Mesendoderm (in vitro differentiated cells): Measurements from ENCODE around the gene KRT1.

Experiments used
- DNase-seq: peaks from one replicate; pipeline ENCODE4 v3.0.0; 2013
- H2AK5ac ChIP-seq: 2 replicates; pipeline ENCODE4 v1.6.1; 2013; ENCODE audit warnings: low read length, inconsistent platforms
- H2BK120ac ChIP-seq: 2 replicates; pipeline ENCODE4 v1.6.1; 2013; ENCODE audit warnings: low read depth, mild to moderate bottlenecking, low read length, moderate library complexity, mixed read lengths
- H2BK15ac ChIP-seq: replicated peaks from 2 replicates; pipeline ENCODE4 v1.6.1; 2013; ENCODE audit warnings: low read depth, mild to moderate bottlenecking, moderate library complexity
- H2BK5ac ChIP-seq: 2 replicates; pipeline ENCODE4 v1.6.1; 2013; ENCODE audit warnings: low read length, inconsistent platforms
- H3K18ac ChIP-seq: 2 replicates; pipeline ENCODE4 v1.6.1; 2013; ENCODE audit warnings: mild to moderate bottlenecking, low read length, mixed read lengths
- H3K23ac ChIP-seq: one replicate; pipeline ENCODE4 v1.6.1; 2013; ENCODE audit warnings: low read length
- H3K27ac ChIP-seq: 2 replicates; pipeline ENCODE4 v1.5.1; 2013; ENCODE audit warnings: low read depth, mild to moderate bottlenecking, inconsistent platforms, low read length, moderate library complexity
- H3K27me3 ChIP-seq: 2 replicates; pipeline ENCODE4 v1.6.1; 2013; ENCODE audit warnings: low read length, control low read depth, mild to moderate bottlenecking, inconsistent platforms; ENCODE audit not compliant: insufficient read depth, poor library complexity
- H3K36me3 ChIP-seq: 2 replicates; pipeline ENCODE4 v1.6.1; 2013; ENCODE audit warnings: low read length, inconsistent platforms; ENCODE audit not compliant: control insufficient read depth, insufficient read depth
- H3K4ac ChIP-seq: one replicate; pipeline ENCODE4 v1.6.1; 2013; ENCODE audit warnings: low read depth, mild to moderate bottlenecking, low read length, moderate library complexity
- H3K4me1 ChIP-seq: 2 replicates; pipeline ENCODE4 v1.6.1; 2013; ENCODE audit warnings: low read depth, low read length, inconsistent platforms; ENCODE audit not compliant: control insufficient read depth
- H3K4me2 ChIP-seq: 2 replicates; pipeline ENCODE4 v1.6.1; 2013; ENCODE audit warnings: low read length
- H3K4me3 ChIP-seq: 2 replicates; pipeline ENCODE4 v1.5.1; 2013; ENCODE audit warnings: mild to moderate bottlenecking, low read length
- H3K56ac ChIP-seq: one replicate; pipeline ENCODE4 v1.6.1; 2013; ENCODE audit warnings: low read length
- H3K79me1 ChIP-seq: 2 replicates; pipeline ENCODE4 v1.6.1; 2013; ENCODE audit warnings: low read length, inconsistent platforms
- H3K79me2 ChIP-seq: 2 replicates; pipeline ENCODE4 v1.6.1; 2013; ENCODE audit warnings: mild to moderate bottlenecking, low read length; ENCODE audit not compliant: control insufficient read depth, insufficient read depth
- H3K9ac ChIP-seq: 2 replicates; pipeline ENCODE4 v1.6.1; 2013; ENCODE audit warnings: low read length, inconsistent platforms
- H4K5ac ChIP-seq: one replicate; pipeline ENCODE4 v1.6.1; 2013; ENCODE audit warnings: low read length
- H4K8ac ChIP-seq: one replicate; pipeline ENCODE4 v1.6.1; 2013; ENCODE audit warnings: low read depth, mild to moderate bottlenecking, control low read depth, low read length, moderate library complexity
- WGBS: extraction: QIAGEN DNeasy Blood & Tissue Kit; methylation state at CpG from one replicate; pipeline ENCODE4 v1.1.7; 2013; ENCODE audit warnings: low lambda C conversion rate, missing lambda C conversion rate; ENCODE audit not compliant: insufficient coverage; ENCODE audit errors: extremely low coverage; 5-methylcytosine and 5-hydroxymethylcytosine counted together

KRT1 gene

DNA sequence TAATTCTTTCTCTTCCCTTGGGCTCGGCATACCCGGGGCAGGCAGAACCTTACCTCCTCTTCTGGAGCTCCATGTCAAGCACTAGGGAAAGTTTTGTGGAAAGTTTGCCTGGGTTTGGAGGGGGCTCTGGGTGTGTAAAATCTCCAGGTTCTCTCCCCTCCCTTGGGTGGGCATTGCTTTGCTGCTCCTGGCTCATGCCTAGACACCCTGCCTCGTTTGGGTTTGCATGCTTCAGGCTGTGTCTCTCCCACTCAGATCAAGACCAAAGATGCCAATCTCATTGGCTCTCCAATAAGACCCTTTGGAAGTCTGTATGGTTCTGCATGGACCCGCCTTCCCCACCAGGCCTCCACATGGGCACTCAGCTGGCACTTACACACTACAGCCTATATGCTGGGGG is 22.0 kb downstream of the KRT1 start:
- Histone ChIP-seq H3K79me1 (no peaks in the 10 kb centered on the region), H3K27me3 (no peaks in the 10 kb centered on the region)

DNA sequence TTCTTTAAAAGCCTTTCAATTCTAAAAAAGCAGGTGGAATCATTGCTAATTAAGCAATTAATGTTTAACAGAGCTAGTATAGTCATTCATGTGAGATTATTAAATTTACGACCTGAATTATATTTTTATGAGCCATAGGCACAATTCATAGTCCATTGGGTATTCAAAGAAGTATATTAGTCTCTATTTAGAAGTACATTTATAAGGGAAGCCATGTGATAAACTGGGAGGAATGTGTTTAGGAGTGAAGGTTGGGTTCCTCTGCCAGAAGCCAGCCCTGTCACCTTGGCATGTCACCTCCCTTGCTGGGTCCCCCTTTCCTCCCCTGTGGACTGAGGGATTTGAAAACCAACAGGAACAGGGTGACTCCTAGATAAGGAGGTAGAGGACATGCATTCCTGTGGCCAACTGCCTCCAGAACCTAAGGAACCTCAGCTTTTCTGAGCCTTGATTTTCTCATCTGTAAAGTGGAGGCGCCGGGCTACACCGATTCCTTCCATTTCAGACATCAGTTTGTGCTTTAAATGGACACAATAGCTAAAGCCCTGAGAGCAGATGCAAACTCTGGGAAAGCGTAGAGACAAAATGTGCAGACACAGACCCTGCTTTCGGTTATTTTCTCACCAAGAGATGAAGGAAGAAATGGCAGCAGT is 22.8 kb downstream of the KRT1 start:
- Histone ChIP-seq H3K4ac (no peak overlapping the region), H4K8ac (no peak overlapping the region), H2BK120ac (no peak overlapping the region), H3K27me3 (no peaks in the 10 kb centered on the region), H2BK5ac (no peak overlapping the region), H3K79me2 (no peaks in the 10 kb centered on the region), H3K4me1 (no peaks in the 10 kb centered on the region), H3K4me3 (no peak overlapping the region), H3K79me1 (no peaks in the 10 kb centered on the region), H4K5ac (no peak overlapping the region), H3K18ac (no peak overlapping the region), H3K56ac (no peak overlapping the region), H3K23ac (no peak overlapping the region), H3K4me2 (no peak overlapping the region), H3K27ac (no peak overlapping the region), H3K9ac (no peak overlapping the region), H3K36me3 (no peaks in the 10 kb centered on the region), H2AK5ac (no peak overlapping the region), H2BK15ac (no peak overlapping the region)
- DNase-seq, result no peak
- no CpG with 5 or more reads among the region's 6 CpGs for WGBS

More for the DNA sequence above, 22.0 kb downstream of the KRT1 start:
- Histone ChIP-seq H3K4me3 (no peak overlapping the region), H3K56ac (no peak overlapping the region), H3K36me3 (no peaks in the 10 kb centered on the region), H3K18ac (no peak overlapping the region), H2AK5ac (no peak overlapping the region), H4K5ac (no peak overlapping the region), H3K27ac (no peak overlapping the region), H3K9ac (no peak overlapping the region), H2BK15ac (no peak overlapping the region), H2BK5ac (no peak overlapping the region), H3K4me1 (no peaks in the 10 kb centered on the region), H4K8ac (no peak overlapping the region), H3K79me2 (no peaks in the 10 kb centered on the region), H3K23ac (no peak overlapping the region), H2BK120ac (no peak overlapping the region), H3K4ac (no peak overlapping the region), H3K4me2 (no peak overlapping the region)
- DNase-seq, result no peak
- WGBS, result no CpG with 5 or more reads among the region's 4 CpGs

DNA sequence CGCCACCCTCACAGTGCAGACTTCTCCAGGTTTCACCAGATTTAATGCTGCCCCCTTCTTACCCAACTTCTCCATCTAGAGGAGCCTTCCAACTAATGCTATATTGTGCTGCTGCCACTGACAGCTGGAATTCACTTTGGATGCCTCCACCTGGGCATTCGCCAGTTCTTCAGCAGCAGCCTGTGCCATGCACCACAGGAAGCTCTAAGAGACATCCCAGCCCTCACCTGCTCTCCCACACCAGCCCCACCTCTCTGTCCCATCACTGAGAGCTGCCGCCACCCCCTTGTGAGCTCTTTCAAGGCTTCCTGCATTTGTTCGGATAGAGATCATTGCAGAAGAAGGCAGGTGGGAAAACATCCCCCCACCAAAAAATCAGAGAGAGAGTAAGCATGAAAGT is 23.6 kb downstream of the KRT1 start:
- WGBS, result no CpG with 5 or more reads among the region's 4 CpGs
- Histone ChIP-seq H3K9ac (no peak overlapping the region), H3K27ac (no peak overlapping the region), H2BK120ac (no peak overlapping the region), H3K23ac (no peak overlapping the region), H2AK5ac (no peak overlapping the region), H3K18ac (no peak overlapping the region), H4K5ac (no peak overlapping the region), H3K27me3 (no peaks in the 10 kb centered on the region), H3K4me1 (no peaks in the 10 kb centered on the region), H3K79me2 (no peaks in the 10 kb centered on the region), H2BK15ac (no peak overlapping the region), H4K8ac (no peak overlapping the region), H3K4ac (no peak overlapping the region), H2BK5ac (no peak overlapping the region), H3K4me3 (no peak overlapping the region), H3K79me1 (no peaks in the 10 kb centered on the region), H3K36me3 (no peaks in the 10 kb centered on the region), H3K4me2 (no peak overlapping the region), H3K56ac (no peak overlapping the region)
- DNase-seq, result no peak

DNA sequence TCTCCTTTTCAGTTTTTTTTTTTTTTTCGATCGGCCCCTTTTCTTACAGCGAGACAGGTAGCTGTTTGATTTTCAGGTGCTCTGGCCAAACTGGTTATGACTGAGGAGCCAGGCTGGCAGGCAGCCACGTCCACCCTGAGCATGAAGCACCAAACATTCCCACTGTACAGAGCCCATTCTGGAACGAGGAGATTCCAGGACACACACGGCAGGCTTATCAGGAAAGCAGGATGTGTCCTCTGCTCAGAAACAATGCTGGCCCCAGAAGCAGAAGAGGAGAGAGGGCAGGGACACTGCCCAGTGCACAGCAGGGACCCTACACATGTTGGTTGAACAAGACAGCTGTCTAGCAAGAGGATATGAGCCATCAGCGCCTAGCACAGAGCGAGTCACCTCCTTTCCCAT is 24.5 kb downstream of the KRT1 start:
- WGBS, result no CpG with 5 or more reads among the region's 8 CpGs
- no peak overlapping the region for H3K18ac ChIP-seq
- no peak overlapping the region for H2BK120ac ChIP-seq
- H4K5ac ChIP-seq, result no peak overlapping the region
- no peaks in the 10 kb centered on the region for H3K36me3 ChIP-seq
- H2BK15ac ChIP-seq, result no peak overlapping the region
- no peak overlapping the region for H2BK5ac ChIP-seq
- no peak overlapping the region for H3K4me2 ChIP-seq
- no peaks in the 10 kb centered on the region for H3K27me3 ChIP-seq
- H3K4me1 ChIP-seq, result no peaks in the 10 kb centered on the region
- H3K23ac ChIP-seq, result no peak overlapping the region
- no peak overlapping the region for H3K4ac ChIP-seq
- no peak overlapping the region for H3K56ac ChIP-seq
- H3K4me3 ChIP-seq, result no peak overlapping the region
- no peaks in the 10 kb centered on the region for H3K79me2 ChIP-seq
- H3K27ac ChIP-seq, result no peak overlapping the region
- H3K79me1 ChIP-seq, result no peaks in the 10 kb centered on the region
- no peak for DNase-seq
- no peak overlapping the region for H2AK5ac ChIP-seq
- H3K9ac ChIP-seq, result no peak overlapping the region
- H4K8ac ChIP-seq, result no peak overlapping the region

DNA sequence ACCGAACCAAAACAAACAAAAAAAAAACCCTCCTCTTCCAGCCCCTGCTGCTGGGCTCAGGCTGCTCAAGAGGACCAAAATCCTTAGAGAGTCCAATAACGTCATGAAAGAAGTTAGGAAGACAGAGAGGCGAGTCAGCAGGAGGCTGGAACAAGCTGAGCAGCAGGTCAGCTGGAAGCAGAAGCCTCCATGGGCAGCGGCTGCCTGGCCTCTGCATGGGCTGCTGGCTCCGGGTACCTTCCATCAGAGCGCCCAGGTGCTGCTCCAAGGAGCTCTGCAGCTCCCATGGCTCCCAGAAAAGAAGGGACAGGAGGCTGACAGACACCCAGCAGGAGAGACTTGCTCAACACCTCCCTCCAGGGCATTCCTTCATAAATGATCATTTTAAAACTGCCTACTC is 25.0 kb downstream of the KRT1 start:
- Histone ChIP-seq H2BK5ac (no peak overlapping the region), H3K27me3 (no peaks in the 10 kb centered on the region), H2AK5ac (no peak overlapping the region), H3K18ac (no peak overlapping the region), H3K4me1 (no peaks in the 10 kb centered on the region), H3K79me1 (no peaks in the 10 kb centered on the region), H3K4me3 (no peak overlapping the region), H3K9ac (no peak overlapping the region), H2BK120ac (no peak overlapping the region), H3K36me3 (no peaks in the 10 kb centered on the region), H3K79me2 (no peaks in the 10 kb centered on the region), H3K4ac (no peak overlapping the region), H4K8ac (no peak overlapping the region), H2BK15ac (no peak overlapping the region), H3K56ac (no peak overlapping the region), H3K23ac (no peak overlapping the region), H4K5ac (no peak overlapping the region), H3K4me2 (no peak overlapping the region), H3K27ac (no peak overlapping the region)
- DNase-seq, result no peak
- WGBS, result no CpG with 5 or more reads among the region's 6 CpGs

DNA sequence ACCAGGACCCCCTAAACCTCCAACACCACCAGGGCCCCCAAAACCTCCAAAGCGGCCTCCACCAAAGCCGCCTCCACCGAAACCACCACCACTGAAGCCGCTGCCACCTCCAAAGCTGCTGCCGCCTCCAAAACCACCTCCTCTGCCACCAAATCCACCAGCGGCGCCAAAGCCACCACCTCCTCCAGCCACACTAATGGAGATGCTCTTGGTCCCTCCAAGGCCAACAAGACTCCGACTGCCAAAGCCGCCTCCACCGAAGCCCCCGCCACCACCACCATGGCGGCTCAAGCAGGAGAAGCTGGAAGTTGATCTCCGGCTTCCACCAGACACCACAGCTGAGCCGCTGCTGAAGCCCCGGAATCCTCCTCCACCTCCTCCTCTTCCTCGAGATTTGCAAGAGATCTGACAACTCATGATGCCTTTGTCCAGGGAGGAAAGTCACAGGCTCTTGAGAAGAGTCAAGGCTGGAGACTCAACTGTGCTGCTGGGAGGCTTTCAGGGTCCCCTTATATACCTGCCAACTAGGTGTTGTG is 28.4 kb downstream of the KRT1 start, which contains the start of gene KRT2:
Gene KRT2 (minus strand): TSS at position 486 of the 536 bp plus-strand sequence. CDS start 69 bp downstream, at position 417.
- Histone ChIP-seq H3K4me1 (no peaks in the 10 kb centered on the region), H3K27me3 (no peaks in the 10 kb centered on the region), H4K5ac (no peak within 1 kb of the TSS), H3K27ac (no peak within 1 kb of the TSS), H2BK15ac (no peak within 1 kb of the TSS), H3K56ac (no peak within 1 kb of the TSS), H4K8ac (no peak within 1 kb of the TSS), H3K18ac (no peak within 1 kb of the TSS), H3K79me2 (no peaks in the 10 kb centered on the region), H3K9ac (no peak within 1 kb of the TSS), H2AK5ac (no peak within 1 kb of the TSS), H3K4ac (no peak within 1 kb of the TSS), H3K79me1 (no peaks in the 10 kb centered on the region), H3K23ac (no peak within 1 kb of the TSS), H2BK120ac (no peak within 1 kb of the TSS), H2BK5ac (no peak within 1 kb of the TSS), H3K4me2 (no peak within 1 kb of the TSS), H3K36me3 (no peaks in the 10 kb centered on the region), H3K4me3 (no peak within 1 kb of the TSS)
- WGBS, result no CpG with 5 or more reads among the region's 16 CpGs
- DNase-seq, result no peak
